ENCODE data around the gene KCNA3.

GRCh38 chr1:110628323-110629105 lies 46.2 kb downstream of the KCNA3 start:
- TF ChIP-seq CTCF (conservative IDR thresholded peaks at IDR 0.05; ENCODE audit: low read depth, low read length) (no peak), EZH2 (IDR thresholded peaks at IDR 0.05; ENCODE audit: low read length, unreplicated experiment) (no peak)

All from PC-3 (cell line).